Omental fat pad (tissue), 4 donors: ENCODE data around the gene HS1BP3. TPM values are rescaled to one million over a fixed set of nuclear protein-coding genes. Genes with fewer than 3 reads are reported as not detected.

ENCODE experiments used
- ATAC-seq: fragments of 150-250 bp; one replicate; pipeline ENCODE4 v1.9.1; 2016; ENCODE audit warnings: mild to moderate bottlenecking, moderate library complexity; ENCODE audit not compliant: low FRiP score
- DNase-seq: peaks from one replicate; pipeline ENCODE4 v3.0.0-alpha.2; 2019; ENCODE audit warnings: low spot score
- CTCF ChIP-seq, 3 donors: fragments of 450-650 bp; IDR thresholded peaks; one replicate each; pipeline ENCODE4 v1.5.1; 2016 to 2017; ENCODE audit warnings: antibody characterized with exemption in 3 of 3, mild to moderate bottlenecking in 3 of 3, moderate library complexity in 2 of 3
- total RNA-seq, 4 donors: library from RNA; depleted of rRNA; stranded (reverse); fragments of >200 nt; gene quantifications; one replicate each; pipeline ENCODE4 v1.1.0, GENCODE V29; 2016

HS1BP3 gene
- total RNA-seq, 4 donors from 2014 or later: 17.7 to 30.3 (median 22.8) TPM

- no peak for TF ChIP-seq CTCF (IDR thresholded peaks at IDR 0.05)
- no peak for DNase-seq
- ATAC-seq: no peak
Observed at GRCh38 chr2:20678780-20679179, 27.9 kb upstream of the HS1BP3 start.

GRCh38 chr2:20678086-20678395 lies 27.1 kb upstream of the HS1BP3 start:
- ATAC-seq (no peak), DNase-seq (no peak)
- no peak for TF ChIP-seq CTCF (IDR thresholded peaks at IDR 0.05)

GRCh38 chr2:20677301-20678085 lies 26.6 kb upstream of the HS1BP3 start:
- DNase-seq (no peak), ATAC-seq (no peak)
- TF ChIP-seq CTCF (IDR thresholded peaks at IDR 0.05): no peak

- no peak for ATAC-seq
- TF ChIP-seq CTCF (IDR thresholded peaks at IDR 0.05): no peak
- no peak for DNase-seq
Observed at GRCh38 chr2:20676353-20677215, 25.7 kb upstream of the HS1BP3 start.

GRCh38 chr2:20675701-20676352 lies 24.9 kb upstream of the HS1BP3 start:
- DNase-seq (no peak), ATAC-seq (no peak)
- no peak for TF ChIP-seq CTCF (IDR thresholded peaks at IDR 0.05)

- TF ChIP-seq CTCF (IDR thresholded peaks at IDR 0.05): no peak
- DNase-seq: no peak
- ATAC-seq: peak; percentile 65
Observed at GRCh38 chr2:20674974-20675679, 24.2 kb upstream of the HS1BP3 start.
